ENCODE results near the gene CFTR.

GRCh38 chr7:117619681-117620080 lies 139.9 kb downstream of the CFTR start:
- TF ChIP-seq CTCF (IDR thresholded peaks at IDR 0.05) (no peak), POLR2A (IDR thresholded peaks at IDR 0.05) (no peak)
